HCT116 (cell line): Measurements from ENCODE around the gene TARS2.

Source experiments
- ATF3 ChIP-seq: IDR thresholded peaks from 2 replicates; pipeline ENCODE4 v1.6.1; 2012
- CEBPB ChIP-seq: IDR thresholded peaks from 2 replicates; pipeline ENCODE4 v1.6.1; 2012; ENCODE audit warnings: low read depth
- CTCF ChIP-seq, 3 experiments: fragments of 200-600 bp in 1 of 3; sonication (generic) in 1 of 3; IDR thresholded peaks in 2 of 3; conservative IDR thresholded peaks in 1 of 3; 2 replicates each; pipeline ENCODE4 v1.5.1; 2012 to 2017; ENCODE audit warnings: low read depth in 2 of 3, low read length in 2 of 3, antibody characterized with exemption in 1 of 3, borderline replicate concordance in 1 of 3, control low read depth in 1 of 3, mild to moderate bottlenecking in 1 of 3, mixed read lengths in 1 of 3, mixed run types in 1 of 3, moderate library complexity in 1 of 3; ENCODE audit not compliant: insufficient read depth in 1 of 3
- EGR1 ChIP-seq: IDR thresholded peaks from 2 replicates; pipeline ENCODE4 v1.6.1; 2012; ENCODE audit warnings: low read depth
- EZH2 ChIP-seq: fragments of 200-600 bp; sonication (generic); IDR thresholded peaks from 2 replicates; pipeline ENCODE4 v1.6.1; 2017; ENCODE audit warnings: antibody characterized with exemption, mixed run types
- EZH2phosphoT487 ChIP-seq: fragments of 200-600 bp; IDR thresholded peaks from 2 replicates; pipeline ENCODE4 v1.6.1; 2018; ENCODE audit warnings: antibody characterized with exemption, borderline replicate concordance
- JUND ChIP-seq: IDR thresholded peaks from 2 replicates; pipeline ENCODE4 v1.6.1; 2012
- MAX ChIP-seq: IDR thresholded peaks from 2 replicates; pipeline ENCODE4 v1.6.1; 2012
- POLR2A ChIP-seq: IDR thresholded peaks from 2 replicates; pipeline ENCODE4 v1.7.0; 2011; ENCODE audit warnings: borderline replicate concordance; ENCODE audit not compliant: insufficient read depth, insufficient read length; ENCODE audit errors: extremely low read depth
- POLR2AphosphoS5 ChIP-seq: IDR thresholded peaks from 2 replicates; pipeline ENCODE4 v1.6.1; 2011; ENCODE audit warnings: mild to moderate bottlenecking, low read depth, low read length, moderate library complexity
- REST ChIP-seq: IDR thresholded peaks from 2 replicates; pipeline ENCODE4 v1.6.1; 2012; ENCODE audit warnings: low read depth
- SIN3A ChIP-seq: IDR thresholded peaks from 2 replicates; pipeline ENCODE4 v1.6.1; 2012; ENCODE audit warnings: low read depth
- TCF7L2 ChIP-seq: IDR thresholded peaks from 2 replicates; pipeline ENCODE4 v1.7.0; 2011; ENCODE audit warnings: borderline replicate concordance, inconsistent platforms; ENCODE audit not compliant: insufficient read depth, insufficient read length; ENCODE audit errors: extremely low read depth
- YY1 ChIP-seq: IDR thresholded peaks from 2 replicates; pipeline ENCODE4 v1.6.1; 2011; ENCODE audit warnings: low read length, low read depth, moderate library complexity, mild to moderate bottlenecking; ENCODE audit not compliant: insufficient replicate concordance; ENCODE audit errors: extremely low read depth

- TF ChIP-seq MAX = no peak
- TF ChIP-seq ATF3 = no peak
- TF ChIP-seq EZH2 = no peak
- no peak for TF ChIP-seq CTCF (IDR thresholded peaks at IDR 0.05 in 2 of 3, conservative IDR thresholded peaks at IDR 0.05 in 1 of 3; ENCODE audit: borderline replicate concordance in 1 of 3, insufficient read depth in 1 of 3, low read depth in 2 of 3, low read length in 2 of 3)
- no peak for TF ChIP-seq EGR1
- no peak for TF ChIP-seq SIN3A
- TF ChIP-seq TCF7L2 = no peak
- TF ChIP-seq REST = no peak
- TF ChIP-seq POLR2AphosphoS5 = no peak; the same call in 1 of the 2 replicates
- TF ChIP-seq CEBPB = no peak
- no peak for TF ChIP-seq EZH2phosphoT487
- TF ChIP-seq JUND = no peak
- no peak for TF ChIP-seq POLR2A
- no peak for TF ChIP-seq YY1
Observed at GRCh38 chr1:150476754-150477153, 10.5 kb upstream of the TARS2 start.
